GM18520 (cell line): ENCODE results near the gene DIP2A.

ENCODE experiments used
- ATAC-seq: cut with Tn5 transposase; IDR thresholded peaks from one replicate; pipeline ENCODE4 v1.9.1; 2021; ENCODE audit not compliant: unreplicated experiment

The DIP2A gene, protein sequence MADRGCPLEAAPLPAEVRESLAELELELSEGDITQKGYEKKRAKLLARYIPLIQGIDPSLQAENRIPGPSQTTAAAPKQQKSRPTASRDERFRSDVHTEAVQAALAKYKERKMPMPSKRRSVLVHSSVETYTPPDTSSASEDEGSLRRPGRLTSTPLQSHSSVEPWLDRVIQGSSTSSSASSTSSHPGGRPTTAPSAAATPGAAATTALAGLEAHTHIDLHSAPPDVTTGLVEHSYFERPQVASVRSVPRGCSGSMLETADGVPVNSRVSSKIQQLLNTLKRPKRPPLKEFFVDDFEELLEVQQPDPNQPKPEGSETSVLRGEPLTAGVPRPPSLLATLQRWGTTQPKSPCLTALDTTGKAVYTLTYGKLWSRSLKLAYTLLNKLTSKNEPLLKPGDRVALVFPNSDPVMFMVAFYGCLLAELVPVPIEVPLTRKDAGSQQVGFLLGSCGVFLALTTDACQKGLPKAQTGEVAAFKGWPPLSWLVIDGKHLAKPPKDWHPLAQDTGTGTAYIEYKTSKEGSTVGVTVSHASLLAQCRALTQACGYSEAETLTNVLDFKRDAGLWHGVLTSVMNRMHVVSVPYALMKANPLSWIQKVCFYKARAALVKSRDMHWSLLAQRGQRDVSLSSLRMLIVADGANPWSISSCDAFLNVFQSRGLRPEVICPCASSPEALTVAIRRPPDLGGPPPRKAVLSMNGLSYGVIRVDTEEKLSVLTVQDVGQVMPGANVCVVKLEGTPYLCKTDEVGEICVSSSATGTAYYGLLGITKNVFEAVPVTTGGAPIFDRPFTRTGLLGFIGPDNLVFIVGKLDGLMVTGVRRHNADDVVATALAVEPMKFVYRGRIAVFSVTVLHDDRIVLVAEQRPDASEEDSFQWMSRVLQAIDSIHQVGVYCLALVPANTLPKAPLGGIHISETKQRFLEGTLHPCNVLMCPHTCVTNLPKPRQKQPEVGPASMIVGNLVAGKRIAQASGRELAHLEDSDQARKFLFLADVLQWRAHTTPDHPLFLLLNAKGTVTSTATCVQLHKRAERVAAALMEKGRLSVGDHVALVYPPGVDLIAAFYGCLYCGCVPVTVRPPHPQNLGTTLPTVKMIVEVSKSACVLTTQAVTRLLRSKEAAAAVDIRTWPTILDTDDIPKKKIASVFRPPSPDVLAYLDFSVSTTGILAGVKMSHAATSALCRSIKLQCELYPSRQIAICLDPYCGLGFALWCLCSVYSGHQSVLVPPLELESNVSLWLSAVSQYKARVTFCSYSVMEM (N-terminal part only)

DNA sequence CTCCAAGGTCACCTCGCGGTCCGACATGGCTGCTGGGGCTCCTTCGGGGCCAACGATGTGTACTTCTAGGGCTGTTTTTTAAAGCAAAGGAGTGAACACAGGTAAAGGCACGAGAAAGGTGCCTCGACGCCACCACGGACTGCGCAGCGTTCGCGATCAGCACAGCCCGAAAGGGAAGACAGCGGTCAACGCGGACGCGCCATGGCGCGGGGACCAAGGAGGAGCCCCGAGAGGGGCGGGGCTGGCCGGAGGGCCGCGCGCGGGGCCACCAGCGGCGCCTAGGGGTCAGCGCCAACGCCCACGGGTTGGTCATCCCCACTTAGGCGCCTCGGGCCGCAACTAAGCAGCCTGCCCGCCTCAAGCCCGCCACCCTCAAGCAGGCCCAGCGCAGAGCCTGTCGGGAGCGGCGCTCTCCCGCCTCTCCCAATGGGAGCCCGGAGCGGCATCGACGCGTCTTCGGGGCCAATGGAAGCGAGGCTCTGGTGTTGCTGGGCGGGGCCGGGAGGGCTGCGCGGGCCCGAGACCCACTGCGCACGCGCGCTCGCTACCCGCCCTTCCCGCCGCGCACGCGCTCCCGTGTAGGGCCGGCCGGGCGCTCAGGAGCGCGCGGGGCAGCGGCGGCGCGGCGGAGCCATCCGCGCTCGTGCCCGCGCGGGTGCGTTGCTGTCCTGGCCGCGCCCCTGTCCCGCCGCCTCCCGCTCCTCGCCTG is at the start of gene DIP2A:
Gene DIP2A, plus strand, starts transcription at position 577 of the 709 bp plus-strand sequence. CDS start 241 bp downstream, outside the sequence.
- peak; percentile 93 for ATAC-seq

DNA sequence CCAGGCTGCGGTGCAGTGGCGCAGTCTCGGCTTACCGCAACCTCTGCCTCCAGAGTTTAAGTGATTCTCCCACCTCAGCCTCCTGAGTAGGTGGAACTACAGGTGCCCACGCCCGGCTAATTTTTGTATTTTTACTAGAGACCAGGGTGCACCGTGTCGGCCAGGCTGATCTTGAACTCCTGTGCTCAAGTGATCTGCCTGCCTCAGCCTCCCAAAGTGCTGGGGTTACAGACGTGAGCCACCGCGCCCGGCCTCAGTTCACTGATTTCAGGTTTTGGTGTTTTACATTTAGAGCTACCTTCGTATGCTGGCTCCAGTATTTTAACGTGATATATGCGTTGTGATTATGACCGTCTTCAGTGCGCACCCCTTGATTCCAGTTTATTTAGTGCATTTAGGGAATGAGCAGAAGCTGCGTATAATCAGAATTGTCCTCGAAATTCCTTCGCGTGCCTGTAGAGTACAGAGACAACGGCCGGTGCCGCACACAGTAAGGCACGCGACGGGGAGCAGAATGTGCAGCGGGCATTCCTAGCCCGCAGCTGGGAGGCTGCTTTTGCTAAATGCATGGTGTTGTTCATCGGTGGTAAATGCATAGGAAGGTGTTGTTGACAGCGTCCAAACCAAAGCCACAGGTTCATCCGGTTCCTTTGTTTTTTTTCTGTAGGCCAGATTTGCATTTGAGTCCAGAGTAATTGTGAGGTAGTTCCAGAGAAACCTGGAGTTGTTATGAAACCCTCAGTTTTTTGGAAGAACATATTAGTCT is 48.9 kb upstream of the DIP2A start:
- ATAC-seq = no peak

DNA sequence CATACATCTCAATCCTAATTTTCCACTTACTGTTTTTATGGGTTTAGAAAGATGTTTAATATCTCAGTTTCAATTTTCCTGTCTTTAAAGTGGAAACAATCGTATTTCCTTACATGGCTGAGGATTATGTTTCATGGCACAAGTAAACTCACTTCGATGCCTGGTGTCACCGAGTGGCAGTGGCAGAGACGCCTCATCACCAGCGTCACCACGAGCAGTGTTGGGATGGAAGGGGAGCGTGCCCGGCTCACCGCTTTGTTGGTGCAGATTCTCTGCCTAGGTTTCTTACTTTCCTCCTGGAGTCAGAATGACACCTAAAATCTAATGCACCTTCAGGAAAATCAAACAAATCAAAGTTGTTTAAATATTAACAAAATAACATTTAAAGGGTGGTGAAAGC is 48.2 kb upstream of the DIP2A start:
- ATAC-seq = no peak

DNA sequence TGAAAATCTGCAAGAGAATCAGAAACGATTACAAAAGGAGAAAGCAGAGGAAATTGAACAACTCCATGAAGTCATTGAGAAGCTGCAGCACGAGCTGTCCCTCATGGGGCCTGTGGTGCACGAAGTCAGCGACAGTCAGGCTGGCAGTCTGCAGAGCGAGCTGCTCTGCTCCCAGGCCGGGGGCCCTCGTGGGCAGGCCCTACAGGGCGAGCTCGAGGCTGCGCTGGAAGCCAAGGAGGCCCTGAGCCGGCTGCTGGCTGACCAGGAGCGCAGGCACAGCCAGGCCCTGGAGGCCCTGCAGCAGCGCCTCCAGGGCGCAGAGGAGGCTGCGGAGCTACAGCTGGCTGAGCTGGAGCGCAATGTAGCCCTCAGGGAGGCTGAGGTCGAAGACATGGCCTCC is 47.5 kb upstream of the DIP2A start:
- ATAC-seq = no peak

DNA sequence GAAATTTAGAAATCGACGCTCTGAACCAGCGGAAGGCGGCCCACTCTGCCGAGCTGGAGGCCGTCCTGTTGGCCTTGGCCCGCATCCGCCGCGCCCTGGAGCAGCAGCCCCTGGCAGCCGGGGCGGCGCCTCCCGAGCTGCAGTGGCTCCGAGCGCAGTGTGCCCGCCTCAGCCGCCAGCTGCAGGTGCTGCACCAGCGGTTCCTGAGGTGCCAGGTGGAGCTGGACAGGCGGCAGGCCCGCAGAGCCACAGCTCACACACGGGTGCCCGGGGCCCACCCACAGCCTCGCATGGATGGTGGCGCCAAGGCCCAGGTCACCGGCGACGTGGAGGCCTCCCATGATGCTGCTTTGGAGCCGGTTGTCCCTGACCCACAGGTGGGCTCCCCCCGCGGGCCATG is 47.0 kb upstream of the DIP2A start:
- ATAC-seq = no peak

DNA sequence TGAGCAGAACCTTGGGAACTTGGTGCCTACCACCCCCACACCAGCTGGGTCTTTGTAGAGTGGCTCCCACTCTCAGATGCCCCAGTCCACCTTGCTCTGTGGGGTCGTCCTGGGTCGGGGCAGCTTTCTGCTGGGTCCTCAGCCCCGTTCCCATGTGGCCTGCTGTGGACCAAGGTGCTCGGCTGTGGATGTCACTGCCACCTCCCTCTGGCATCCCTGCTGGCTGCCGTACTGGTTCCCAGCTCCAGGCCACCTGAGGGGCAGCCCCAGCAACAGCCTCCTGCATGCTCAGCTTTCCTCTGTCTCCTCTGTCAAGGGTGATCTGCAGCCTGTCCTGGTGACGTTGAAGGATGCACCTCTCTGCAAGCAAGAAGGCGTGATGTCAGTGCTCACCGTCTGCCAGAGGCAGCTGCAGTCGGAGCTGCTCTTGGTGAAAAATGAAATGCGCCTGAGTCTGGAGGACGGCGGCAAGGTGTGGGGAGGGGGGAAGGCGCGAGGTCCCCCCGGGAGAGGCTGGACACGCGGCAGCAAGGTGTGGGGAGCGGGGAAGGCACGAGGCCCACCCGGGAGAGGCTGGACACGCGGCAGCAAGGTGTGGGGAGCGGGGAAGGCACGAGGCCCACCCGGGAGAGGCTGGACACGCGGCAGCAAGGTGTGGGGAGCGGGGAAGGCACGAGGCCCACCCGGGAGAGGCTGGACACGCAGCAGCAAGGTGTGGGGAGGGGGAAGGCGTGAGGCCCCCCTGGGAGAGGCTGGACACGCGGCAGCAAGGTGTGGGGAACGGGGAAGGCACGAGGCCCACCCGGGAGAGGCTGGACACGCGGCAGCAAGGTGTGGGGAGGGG is 45.9 kb upstream of the DIP2A start:
- ATAC-seq = no peak

DNA sequence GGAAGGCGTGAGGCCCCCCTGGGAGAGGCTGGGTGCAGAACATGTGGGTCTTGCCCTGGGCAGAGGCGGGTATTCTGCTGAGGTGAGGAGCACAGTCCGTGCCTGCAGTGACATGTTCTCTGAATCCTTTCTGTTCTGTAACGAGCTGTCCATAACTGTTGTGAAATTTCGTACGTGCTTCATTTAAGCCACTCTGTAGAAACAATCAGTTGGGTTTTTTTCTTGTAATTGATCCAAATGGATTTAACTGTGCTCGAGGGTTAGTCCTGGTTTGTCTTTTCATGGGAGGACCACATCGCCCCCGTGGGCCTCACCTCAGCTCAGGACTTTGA is 45.4 kb upstream of the DIP2A start:
- no peak for ATAC-seq

DNA sequence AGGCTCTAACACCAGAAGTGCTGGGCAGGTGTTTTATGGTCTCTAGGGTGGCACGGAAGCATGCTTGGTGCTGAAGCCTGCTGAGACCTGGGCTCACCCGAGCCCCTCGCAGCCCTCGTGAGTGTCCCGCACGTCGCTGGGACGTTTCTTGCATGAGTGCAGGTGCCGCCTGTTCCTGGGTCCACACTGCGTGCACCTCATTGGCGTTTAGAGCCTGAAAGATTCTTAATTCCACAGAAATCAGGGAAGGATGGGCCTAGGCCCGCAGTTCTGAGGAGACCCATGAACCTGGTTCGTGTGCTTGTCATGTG is 43.8 kb upstream of the DIP2A start:
- ATAC-seq = no peak

DNA sequence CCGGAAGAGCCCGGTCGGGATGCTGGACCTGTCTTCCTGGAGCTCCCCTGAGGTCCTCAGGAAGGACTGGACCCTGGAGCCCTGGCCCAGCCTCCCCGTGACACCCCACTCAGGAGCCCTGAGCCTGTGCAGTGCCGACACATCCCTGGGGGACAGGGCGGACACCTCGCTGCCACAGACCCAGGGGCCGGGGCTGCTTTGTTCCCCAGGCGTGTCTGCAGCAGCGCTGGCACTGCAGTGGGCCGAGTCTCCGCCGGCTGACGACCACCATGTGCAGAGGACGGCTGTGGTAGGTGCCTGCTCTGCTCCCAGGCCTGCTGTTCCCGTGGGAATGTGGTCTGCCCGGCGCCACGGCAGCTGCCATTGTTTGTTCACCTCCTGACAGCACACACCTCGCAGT is 42.1 kb upstream of the DIP2A start:
- no peak for ATAC-seq

DNA sequence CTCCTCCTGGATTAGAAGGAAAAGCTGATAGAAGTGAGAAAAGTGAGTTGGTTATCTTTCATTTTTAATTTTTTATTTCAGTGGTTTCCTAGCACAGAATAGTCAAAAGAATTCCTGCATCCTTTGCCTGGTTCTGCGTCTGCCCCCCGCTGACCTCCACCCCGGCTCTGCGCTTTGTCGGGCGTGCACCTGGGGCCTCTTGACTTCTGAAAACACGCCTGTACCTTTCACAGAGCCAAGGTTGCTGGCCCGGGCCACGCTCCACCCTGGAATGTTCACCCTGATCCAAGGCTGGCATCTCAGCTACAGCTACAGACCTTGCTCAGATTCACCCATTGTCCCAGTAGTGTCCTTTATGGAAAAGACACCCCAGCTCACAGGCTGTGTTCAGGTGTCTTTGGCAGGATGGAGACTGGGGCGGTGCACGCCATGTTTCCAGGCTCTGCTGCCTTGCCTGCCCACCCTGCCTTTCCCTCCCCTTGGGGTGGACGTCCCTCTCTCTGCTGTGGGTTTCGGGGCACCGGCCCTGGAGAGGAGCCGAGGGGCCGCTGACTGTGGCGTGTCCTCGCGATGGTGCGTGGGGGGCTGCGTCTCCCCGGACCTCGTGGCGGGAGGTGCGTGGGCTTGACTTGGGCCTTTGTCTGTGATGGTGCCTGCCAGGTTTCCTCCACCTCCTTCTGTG is 40.3 kb upstream of the DIP2A start:
- ATAC-seq = no peak

DNA sequence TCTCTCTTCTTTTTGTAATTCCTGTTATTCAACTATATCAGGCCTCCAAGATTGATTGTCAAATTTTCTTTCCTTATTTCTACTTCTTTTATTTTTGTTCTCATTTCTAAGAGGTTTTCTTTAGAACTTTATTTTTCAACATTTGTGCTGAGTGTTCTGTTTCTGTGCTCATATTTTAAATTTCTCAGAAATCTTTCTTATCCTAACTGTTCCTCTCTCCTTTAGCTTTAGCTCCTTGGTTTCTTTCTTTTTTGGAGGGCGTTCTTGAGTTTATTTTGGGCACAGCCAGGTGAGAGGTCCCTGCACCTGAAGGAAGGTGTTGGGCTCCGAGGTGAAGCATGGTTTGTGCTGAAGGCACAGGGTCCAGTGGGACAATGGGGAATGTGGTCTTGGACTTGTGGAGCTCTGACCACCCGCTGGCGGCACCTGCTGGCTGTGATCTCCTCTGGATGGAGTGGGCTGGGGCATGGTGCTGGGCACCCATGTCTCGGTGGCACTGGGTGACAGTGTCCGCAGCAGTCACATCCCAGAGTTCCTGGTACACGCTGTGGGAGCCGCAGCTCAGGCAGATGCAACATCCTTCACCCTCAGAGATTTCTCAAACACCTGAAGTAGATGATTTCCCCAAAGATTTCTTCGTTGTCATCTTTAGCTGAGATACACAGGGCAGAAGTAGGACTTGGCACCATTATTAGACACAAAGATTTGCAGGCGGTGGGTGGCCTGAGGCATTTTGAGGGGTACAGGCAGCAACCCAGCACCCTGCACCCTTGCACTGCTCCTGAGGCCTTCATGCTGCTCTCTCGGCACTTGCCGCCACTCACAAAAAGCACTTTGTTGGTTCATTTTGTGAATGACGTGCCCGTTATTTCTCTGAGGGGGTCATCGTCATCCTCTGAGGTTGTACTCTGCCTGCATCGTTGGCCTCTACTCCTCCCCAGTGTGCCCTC is 38.2 kb upstream of the DIP2A start:
- ATAC-seq = no peak

DNA sequence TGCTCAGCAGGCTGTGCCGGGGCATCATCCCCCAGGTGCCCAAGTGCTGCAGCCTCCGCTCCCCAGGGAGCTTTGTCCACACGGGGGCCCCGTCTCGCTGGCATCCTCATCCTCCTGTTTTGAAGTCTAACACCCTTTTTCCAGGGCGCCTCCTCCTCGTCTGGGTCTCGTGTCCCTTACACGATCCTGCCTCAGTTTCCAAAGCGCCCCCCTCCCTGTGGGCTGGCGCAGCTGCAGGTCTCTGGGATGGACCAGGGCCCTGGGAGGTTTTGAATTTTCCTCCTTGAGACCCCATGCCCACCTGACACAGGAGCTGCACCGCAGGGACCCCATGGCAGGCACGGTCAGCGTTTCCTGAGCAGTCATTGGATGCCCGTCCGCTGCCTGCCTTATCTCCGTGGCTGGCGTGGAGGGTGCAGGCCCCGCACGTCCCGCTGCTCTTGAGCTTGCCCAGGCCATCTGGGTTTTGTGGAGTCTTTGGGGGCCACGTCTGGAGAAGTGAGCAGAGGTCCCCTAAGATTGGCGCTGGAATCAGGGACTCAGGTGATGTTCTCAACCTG is 37.4 kb upstream of the DIP2A start:
- no peak for ATAC-seq

DNA sequence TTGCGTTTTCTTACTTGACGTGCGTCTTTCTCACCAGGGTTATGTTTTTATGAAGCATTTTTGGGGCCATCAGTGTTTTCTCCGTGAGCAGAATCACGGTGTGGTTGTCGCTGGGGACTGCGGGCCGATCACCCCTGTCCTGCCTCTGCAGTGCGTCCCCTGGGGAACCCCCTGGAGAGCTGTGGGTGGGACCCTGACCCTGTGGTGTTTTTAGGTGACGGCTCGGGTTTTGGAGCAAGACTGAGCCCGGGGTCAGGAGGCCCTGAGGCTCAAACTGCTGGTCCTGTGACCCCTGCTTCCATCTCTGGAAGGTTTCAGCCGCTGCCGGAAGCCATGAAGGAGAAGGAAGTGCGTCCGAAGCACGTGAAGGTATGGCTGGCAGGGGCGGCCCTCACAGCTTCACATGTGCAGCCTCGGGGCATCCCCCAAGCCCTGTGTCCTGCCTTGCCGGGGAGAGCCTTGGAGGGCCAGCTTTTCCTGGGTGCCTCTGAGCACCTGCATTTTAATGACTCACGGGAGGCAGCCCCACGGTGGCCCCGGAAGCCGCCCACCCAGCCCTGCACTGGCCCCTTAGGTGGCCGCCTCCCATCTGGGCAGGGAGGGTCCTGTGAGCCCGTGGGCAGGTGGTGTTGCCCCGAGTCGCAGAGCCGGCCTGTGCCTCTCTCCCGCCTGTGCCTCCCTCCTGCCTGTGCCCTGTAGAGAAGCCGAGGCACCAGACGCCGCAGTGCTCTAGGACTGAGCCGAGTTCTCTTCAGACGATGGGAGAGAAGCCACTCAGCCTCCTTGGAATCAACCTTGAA is 36.7 kb upstream of the DIP2A start:
- ATAC-seq = no peak

DNA sequence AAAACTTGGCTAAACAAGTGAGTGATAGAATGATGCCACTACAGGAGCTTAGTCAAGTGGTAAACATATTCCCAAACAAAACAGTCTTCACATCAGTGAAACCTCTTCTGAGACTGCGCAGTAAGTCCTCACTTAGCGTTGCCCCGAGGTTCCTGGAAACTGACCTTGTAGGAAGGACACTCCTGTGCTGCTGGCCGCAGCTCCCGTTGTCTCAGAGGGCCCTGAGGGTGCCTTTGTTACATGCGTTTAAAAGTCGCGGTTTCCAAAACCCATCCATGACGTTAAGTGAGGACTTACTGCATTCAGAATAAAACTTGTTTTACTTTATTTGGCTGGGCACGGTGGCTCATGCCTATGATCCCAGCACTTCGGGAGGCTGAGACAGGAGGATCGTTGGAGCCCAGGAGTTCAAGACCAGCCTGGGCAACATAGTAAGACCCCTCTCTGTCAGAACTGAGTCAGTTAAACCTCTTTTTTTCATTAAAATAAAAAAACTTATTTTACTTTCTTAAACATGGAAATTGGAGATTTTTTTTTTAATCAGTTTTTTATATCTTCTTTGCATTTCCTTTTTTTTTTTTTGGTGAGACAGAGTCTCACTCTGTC is 36.0 kb upstream of the DIP2A start:
- no peak for ATAC-seq

DNA sequence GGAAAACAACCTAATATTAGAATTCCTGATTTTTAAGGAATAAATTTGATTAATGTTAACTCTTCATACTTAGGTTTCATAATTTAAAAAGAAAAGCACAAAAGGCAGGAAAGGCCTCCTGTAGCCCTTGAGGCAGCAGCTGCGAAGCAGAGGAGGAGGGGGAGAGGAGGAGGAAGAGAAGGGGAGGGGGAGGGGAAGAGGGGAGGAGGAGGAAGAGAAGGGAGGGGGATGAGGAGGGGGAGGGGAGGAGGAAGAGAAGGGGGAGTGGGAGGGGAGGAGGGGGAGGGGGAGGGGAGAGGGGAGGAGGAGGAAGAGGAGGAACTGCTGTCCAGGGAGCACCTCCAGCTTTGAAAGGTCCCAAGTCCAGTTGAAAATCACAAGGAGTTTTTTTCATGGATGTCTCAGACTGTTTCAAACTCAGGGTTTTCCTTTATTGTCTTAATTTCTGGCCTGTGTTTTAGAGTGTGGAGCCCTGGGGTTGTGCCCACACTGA is 35.1 kb upstream of the DIP2A start:
- ATAC-seq = no peak

DNA sequence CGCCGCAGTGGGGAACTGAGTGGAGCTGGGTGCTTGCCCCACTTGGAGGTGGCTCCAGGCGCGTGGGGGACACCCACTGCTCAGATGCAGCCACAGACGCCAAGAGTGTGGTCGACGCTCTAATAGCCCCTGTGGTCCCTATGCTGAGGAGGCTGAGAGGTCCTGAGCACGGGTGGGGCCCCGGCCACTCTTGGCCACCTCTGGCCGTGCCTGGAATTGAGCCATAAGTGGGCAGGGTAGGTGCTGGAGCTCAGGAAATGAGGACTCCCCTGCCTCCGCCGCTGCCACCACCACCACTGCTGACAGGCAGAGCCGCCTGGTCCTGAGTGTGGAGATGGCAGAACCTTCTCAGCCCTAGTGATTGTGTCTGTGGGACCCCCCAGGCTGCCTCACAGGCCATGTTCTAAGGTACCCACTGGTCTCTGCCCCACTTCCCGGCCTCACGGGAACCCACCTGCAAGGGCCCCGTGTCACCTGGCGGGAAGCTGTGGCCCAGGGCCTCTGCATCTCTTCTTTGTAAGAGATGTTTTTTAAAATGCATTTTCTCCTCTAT is 34.6 kb upstream of the DIP2A start:
- no peak for ATAC-seq
